Ecto neural progenitor cell (in vitro differentiated cells): Measurements from ENCODE around the gene TBCEL.
"Not testable (repeated sequence)": the region's sequence is repeated elsewhere in the genome, so short reads cannot be mapped to it uniquely, and the experiment has no call there.

ENCODE experiments used
- DNase-seq: peaks from one replicate; pipeline ENCODE4 v3.0.0-alpha.2; 2018; ENCODE audit warnings: low spot score

TBCEL gene

GRCh38 chr11:121105481-121106195 is 81.7 kb downstream of the TBCEL start:
- no peak for DNase-seq

GRCh38 chr11:121106812-121107211 is 82.9 kb downstream of the TBCEL start:
- no peak for DNase-seq

- no peak for DNase-seq
These were observed 84.5 kb downstream of the TBCEL start for GRCh38 chr11:121108413-121108812.

GRCh38 chr11:121109471-121109870 is 85.6 kb downstream of the TBCEL start:
- no peak for DNase-seq

GRCh38 chr11:121109916-121110586 is 86.1 kb downstream of the TBCEL start:
- no peak for DNase-seq

- no peak for DNase-seq
These were observed 87.2 kb downstream of the TBCEL start for GRCh38 chr11:121110871-121111724.

GRCh38 chr11:121112498-121113455 is 88.9 kb downstream of the TBCEL start:
- DNase-seq: peak; percentile 63

- DNase-seq: peak; percentile 32
These were observed 89.7 kb downstream of the TBCEL start for GRCh38 chr11:121113611-121114010.

GRCh38 chr11:121115024-121115423 is 91.1 kb downstream of the TBCEL start:
- DNase-seq: not testable (repeated sequence)

- no peak for DNase-seq
These were observed 93.9 kb downstream of the TBCEL start for GRCh38 chr11:121117788-121118187.

GRCh38 chr11:121119440-121119839 is 95.5 kb downstream of the TBCEL start:
- DNase-seq: no peak

GRCh38 chr11:121122328-121122727 is 98.4 kb downstream of the TBCEL start:
- DNase-seq: no peak

- DNase-seq: no peak
These were observed 99.7 kb downstream of the TBCEL start for GRCh38 chr11:121123496-121124069.

GRCh38 chr11:121127809-121128208 is 103.9 kb downstream of the TBCEL start:
- DNase-seq: no peak

GRCh38 chr11:121129362-121130340 is 105.7 kb downstream of the TBCEL start:
- no peak for DNase-seq

- DNase-seq: no peak
These were observed 107.8 kb downstream of the TBCEL start for GRCh38 chr11:121131656-121132055.

- no peak for DNase-seq
These were observed 108.5 kb downstream of the TBCEL start for GRCh38 chr11:121132211-121132976.

- no peak for DNase-seq
These were observed 110.9 kb downstream of the TBCEL start for GRCh38 chr11:121134741-121135312.

GRCh38 chr11:121137005-121137404 is 113.1 kb downstream of the TBCEL start:
- no peak for DNase-seq
